IMR-90 (cell line): Measurements from ENCODE around the gene SOX9.

Experiments used
- BHLHE40 ChIP-seq: fragments of 150-350 bp; IDR thresholded peaks from 2 replicates; pipeline ENCODE4 v1.6.1; 2016; ENCODE audit warnings: mild to moderate bottlenecking, low read depth, low read length
- CEBPB ChIP-seq: IDR thresholded peaks from 2 replicates; pipeline ENCODE4 v1.6.1; 2012; ENCODE audit warnings: low read depth, low read length, improper control_type of control experiment
- ELK1 ChIP-seq: fragments of 150-350 bp; IDR thresholded peaks from 2 replicates; pipeline ENCODE4 v1.6.1; 2016; ENCODE audit warnings: low read depth, mild to moderate bottlenecking, low read length, moderate library complexity, borderline replicate concordance
- MAFK ChIP-seq: IDR thresholded peaks from 2 replicates; pipeline ENCODE4 v1.6.1; 2012; ENCODE audit warnings: low read depth, low read length, improper control_type of control experiment
- MAZ ChIP-seq: IDR thresholded peaks from 2 replicates; pipeline ENCODE4 v1.6.1; 2012; ENCODE audit warnings: low read depth, mild to moderate bottlenecking, low read length, improper control_type of control experiment, moderate library complexity, borderline replicate concordance
- MXI1 ChIP-seq: IDR thresholded peaks from 2 replicates; pipeline ENCODE4 v1.6.1; 2012; ENCODE audit warnings: low read depth, mild to moderate bottlenecking, low read length, moderate library complexity, borderline replicate concordance
- POLR2A ChIP-seq: IDR thresholded peaks from 2 replicates; pipeline ENCODE4 v1.6.1; 2012; ENCODE audit warnings: mild to moderate bottlenecking, low read depth, low read length
- RAD21 ChIP-seq: IDR thresholded peaks from 2 replicates; pipeline ENCODE4 v1.6.1; 2012; ENCODE audit warnings: low read length, improper control_type of control experiment
- RCOR1 ChIP-seq: IDR thresholded peaks from 2 replicates; pipeline ENCODE4 v1.6.1; 2012; ENCODE audit warnings: mild to moderate bottlenecking, low read length, improper control_type of control experiment; ENCODE audit not compliant: insufficient replicate concordance
- RFX5 ChIP-seq: IDR thresholded peaks from 2 replicates; pipeline ENCODE4 v1.8.0; 2012; ENCODE audit warnings: low read depth, mild to moderate bottlenecking, low read length, moderate library complexity
- SMC3 ChIP-seq: fragments of 150-350 bp; IDR thresholded peaks from 2 replicates; pipeline ENCODE4 v1.6.1; 2016; ENCODE audit warnings: low read depth, mild to moderate bottlenecking, antibody characterized with exemption, low read length, moderate library complexity
- TF ChIP-seq, protein P1 (sequence below): conservative IDR thresholded peaks from 2 replicates; pipeline ENCODE4 v1.5.1; 2012; ENCODE audit warnings: mild to moderate bottlenecking, low read depth, low read length, improper control_type of control experiment
- TF ChIP-seq, protein P2 (sequence below): fragments of 150-350 bp; IDR thresholded peaks from 2 replicates; pipeline ENCODE4 v1.6.1; 2017; ENCODE audit warnings: mild to moderate bottlenecking, antibody characterized with exemption, low read length, low read depth

DNA sequence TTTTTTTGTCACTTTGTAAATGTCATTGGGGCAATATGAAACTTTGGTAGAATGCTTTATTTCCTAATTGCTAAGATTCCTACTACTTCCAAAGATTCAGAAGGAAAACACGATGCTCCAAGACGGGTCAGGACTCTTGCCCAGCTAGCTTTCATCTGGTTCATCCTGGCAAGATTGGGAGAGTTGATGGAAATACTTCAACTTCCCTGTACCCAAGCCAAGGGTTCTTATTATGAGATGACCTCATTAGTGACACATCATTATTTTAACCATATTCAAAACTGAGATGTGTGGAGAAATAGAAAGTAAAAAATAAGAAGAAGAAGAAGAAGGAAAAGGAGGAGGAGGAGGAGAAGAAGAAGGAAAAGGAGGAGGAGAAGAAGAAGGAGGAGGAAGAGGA lies 25.6 kb downstream of the SOX9 start:
- TF ChIP-seq CEBPB (no peak), RFX5 (no peak), RAD21 (no peak), POLR2A (no peak), MAZ (no peak), BHLHE40 (no peak), SMC3 (no peak), MXI1 (no peak), MAFK (no peak), ELK1 (no peak), RCOR1 (no peak)
- TF ChIP-seq, protein P1, sequence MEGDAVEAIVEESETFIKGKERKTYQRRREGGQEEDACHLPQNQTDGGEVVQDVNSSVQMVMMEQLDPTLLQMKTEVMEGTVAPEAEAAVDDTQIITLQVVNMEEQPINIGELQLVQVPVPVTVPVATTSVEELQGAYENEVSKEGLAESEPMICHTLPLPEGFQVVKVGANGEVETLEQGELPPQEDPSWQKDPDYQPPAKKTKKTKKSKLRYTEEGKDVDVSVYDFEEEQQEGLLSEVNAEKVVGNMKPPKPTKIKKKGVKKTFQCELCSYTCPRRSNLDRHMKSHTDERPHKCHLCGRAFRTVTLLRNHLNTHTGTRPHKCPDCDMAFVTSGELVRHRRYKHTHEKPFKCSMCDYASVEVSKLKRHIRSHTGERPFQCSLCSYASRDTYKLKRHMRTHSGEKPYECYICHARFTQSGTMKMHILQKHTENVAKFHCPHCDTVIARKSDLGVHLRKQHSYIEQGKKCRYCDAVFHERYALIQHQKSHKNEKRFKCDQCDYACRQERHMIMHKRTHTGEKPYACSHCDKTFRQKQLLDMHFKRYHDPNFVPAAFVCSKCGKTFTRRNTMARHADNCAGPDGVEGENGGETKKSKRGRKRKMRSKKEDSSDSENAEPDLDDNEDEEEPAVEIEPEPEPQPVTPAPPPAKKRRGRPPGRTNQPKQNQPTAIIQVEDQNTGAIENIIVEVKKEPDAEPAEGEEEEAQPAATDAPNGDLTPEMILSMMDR, result no peak
- TF ChIP-seq, protein P2, sequence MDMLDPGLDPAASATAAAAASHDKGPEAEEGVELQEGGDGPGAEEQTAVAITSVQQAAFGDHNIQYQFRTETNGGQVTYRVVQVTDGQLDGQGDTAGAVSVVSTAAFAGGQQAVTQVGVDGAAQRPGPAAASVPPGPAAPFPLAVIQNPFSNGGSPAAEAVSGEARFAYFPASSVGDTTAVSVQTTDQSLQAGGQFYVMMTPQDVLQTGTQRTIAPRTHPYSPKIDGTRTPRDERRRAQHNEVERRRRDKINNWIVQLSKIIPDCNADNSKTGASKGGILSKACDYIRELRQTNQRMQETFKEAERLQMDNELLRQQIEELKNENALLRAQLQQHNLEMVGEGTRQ, result no peak
